ENCODE results near the gene BCAS3.

Gene BCAS3

GRCh38 chr17:60896996-60897395 is 219.3 kb downstream of the BCAS3 start:
- TF ChIP-seq GATA2 (IDR thresholded peaks at IDR 0.05; ENCODE audit: low read depth, low read length) (no peak), GATA3 (IDR thresholded peaks at IDR 0.05; ENCODE audit: low read depth, low read length) (no peak)

DNA sequence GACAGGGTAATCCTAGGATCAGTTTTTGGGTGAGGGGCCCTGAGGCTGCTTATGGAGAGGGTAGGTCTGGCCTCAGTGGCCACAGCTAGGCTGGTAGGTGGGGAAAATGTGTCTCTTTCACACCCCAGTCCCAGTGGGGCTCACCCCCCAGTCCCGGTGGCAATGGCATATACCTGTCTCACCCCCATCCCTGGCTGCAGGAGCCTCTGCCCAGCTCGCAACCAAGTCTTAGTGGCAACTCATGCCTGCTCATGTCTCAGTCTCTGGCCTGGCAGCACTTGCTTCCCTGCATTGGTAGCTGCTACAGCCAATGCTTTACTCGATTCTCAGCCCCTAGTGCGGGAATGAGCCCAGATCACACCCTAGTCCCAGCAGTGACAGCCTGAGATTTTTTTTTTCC is 221.5 kb downstream of the BCAS3 start:
- TF ChIP-seq GATA3 (IDR thresholded peaks at IDR 0.05; ENCODE audit: low read depth, low read length) (no peak), GATA2 (IDR thresholded peaks at IDR 0.05; ENCODE audit: low read depth, low read length) (no peak)

DNA sequence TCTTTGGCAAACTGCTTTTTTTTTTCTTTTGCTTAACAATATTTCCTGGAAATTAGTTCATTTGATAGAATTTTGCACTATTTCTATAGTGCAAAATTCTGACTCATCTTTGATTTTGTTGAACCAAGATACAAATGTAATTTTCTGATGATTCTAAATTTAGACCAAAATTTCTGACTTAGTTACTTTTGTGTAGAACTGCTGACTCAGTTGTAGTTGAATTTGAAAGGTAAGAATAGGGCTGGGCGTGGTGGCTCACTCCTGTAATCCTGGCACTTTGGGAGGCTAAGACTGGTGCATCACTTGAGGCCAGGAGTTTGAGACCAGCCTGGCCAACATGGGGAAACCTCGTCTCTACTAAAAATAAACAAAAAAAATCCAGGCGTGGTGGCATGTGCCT is 223.0 kb downstream of the BCAS3 start:
- TF ChIP-seq GATA3 (IDR thresholded peaks at IDR 0.05; ENCODE audit: low read depth, low read length) (no peak), GATA2 (IDR thresholded peaks at IDR 0.05; ENCODE audit: low read depth, low read length) (no peak)

GRCh38 chr17:60901242-60901641 is 223.6 kb downstream of the BCAS3 start:
- TF ChIP-seq GATA2 (IDR thresholded peaks at IDR 0.05; ENCODE audit: low read depth, low read length) (no peak), GATA3 (IDR thresholded peaks at IDR 0.05; ENCODE audit: low read depth, low read length) (no peak)

- TF ChIP-seq GATA2 (IDR thresholded peaks at IDR 0.05; ENCODE audit: low read depth, low read length) (no peak), GATA3 (IDR thresholded peaks at IDR 0.05; ENCODE audit: low read depth, low read length) (no peak)
These were observed 224.2 kb downstream of the BCAS3 start for GRCh38 chr17:60901806-60902205.

DNA sequence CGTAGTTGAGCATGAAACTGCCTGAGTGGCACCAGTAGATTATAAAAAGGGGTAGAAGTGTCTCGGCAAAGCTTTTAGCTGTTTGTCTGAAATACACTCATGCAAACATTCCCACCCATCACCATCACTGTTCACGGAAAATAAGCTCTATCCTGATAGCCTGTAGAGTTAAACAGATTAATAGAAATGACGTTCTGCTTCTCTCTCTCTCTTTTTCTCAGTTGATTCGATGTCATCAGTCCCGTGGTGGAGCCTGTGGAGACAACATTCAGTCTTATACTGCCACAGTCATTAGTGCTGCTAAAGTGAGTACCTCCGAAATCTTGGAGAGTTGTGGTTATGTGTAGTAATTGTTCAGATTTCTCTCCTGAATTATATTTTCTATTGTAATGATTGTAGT is 224.7 kb downstream of the BCAS3 start:
- no peak for TF ChIP-seq GATA3 (IDR thresholded peaks at IDR 0.05; ENCODE audit: low read depth, low read length)
- TF ChIP-seq GATA2 (IDR thresholded peaks at IDR 0.05; ENCODE audit: low read depth, low read length), result no peak

GRCh38 chr17:60904582-60904981 is 226.9 kb downstream of the BCAS3 start:
- TF ChIP-seq GATA3 (IDR thresholded peaks at IDR 0.05; ENCODE audit: low read depth, low read length), result no peak
- no peak for TF ChIP-seq GATA2 (IDR thresholded peaks at IDR 0.05; ENCODE audit: low read depth, low read length)

DNA sequence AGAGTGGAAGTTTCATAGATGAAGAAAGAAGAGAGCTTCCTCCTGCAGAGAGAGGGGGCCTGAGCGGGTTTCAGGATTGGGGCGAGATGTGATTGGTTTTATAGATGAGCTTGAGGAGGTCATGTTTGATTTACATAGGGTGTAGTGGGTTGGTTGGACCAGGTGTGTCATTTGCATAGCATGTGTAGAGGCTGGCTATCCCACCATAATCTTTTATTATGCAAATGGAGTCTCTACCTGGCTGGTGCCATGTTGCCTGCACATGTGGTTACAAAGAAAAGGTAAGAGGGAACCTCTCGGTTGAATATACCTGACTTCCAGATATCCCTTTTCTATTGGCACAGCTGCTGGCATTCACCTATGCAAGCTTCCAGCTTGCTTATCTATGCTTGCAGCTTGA is 228.1 kb downstream of the BCAS3 start:
- TF ChIP-seq GATA3 (IDR thresholded peaks at IDR 0.05; ENCODE audit: low read depth, low read length), result no peak
- TF ChIP-seq GATA2 (IDR thresholded peaks at IDR 0.05; ENCODE audit: low read depth, low read length), result no peak

DNA sequence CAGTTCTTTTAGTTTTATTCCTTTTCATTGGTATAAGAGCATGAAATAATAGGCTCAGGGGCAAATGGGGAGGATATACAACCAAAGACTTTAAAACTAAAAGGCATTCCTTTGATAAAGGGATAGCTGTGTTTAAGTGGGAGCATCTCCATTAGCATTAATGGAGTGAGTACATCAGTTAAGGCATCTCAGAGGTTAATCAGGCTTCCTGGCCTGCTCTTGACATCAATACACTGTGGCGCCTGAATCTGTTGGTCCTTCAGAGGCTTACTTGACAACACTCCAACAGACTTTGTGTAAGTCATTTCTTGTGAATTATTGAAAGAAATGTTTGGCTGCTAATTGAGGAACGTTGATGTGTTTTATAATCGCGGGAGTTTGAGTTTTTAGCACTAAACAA is 230.7 kb downstream of the BCAS3 start:
- no peak for TF ChIP-seq GATA3 (IDR thresholded peaks at IDR 0.05; ENCODE audit: low read depth, low read length)
- TF ChIP-seq GATA2 (IDR thresholded peaks at IDR 0.05; ENCODE audit: low read depth, low read length), result no peak

- TF ChIP-seq GATA2 (IDR thresholded peaks at IDR 0.05; ENCODE audit: low read depth, low read length), result no peak
- no peak for TF ChIP-seq GATA3 (IDR thresholded peaks at IDR 0.05; ENCODE audit: low read depth, low read length)
These were observed 231.8 kb downstream of the BCAS3 start for GRCh38 chr17:60909405-60909804.

GRCh38 chr17:60910415-60910814 is 232.8 kb downstream of the BCAS3 start:
- TF ChIP-seq GATA3 (IDR thresholded peaks at IDR 0.05; ENCODE audit: low read depth, low read length) (no peak), GATA2 (IDR thresholded peaks at IDR 0.05; ENCODE audit: low read depth, low read length) (no peak)

DNA sequence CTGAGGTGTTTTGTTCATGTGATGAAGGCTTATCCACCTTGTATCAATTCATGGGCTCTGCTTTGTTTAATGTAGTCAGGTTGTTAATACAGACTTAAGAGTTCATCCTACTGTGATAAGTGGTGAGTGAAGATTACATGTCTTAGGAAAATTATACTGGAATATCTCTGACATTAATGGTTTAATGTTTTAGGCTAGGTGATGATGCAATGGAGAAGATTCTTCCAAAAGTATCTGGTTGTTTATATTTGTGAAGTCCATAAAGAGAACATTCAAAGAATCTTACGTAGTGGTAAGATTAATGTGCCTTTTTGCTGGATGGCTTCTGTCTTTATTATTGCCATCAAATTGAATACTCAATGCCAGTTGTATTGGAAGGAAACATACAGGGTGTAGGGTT is 236.4 kb downstream of the BCAS3 start:
- TF ChIP-seq GATA2 (IDR thresholded peaks at IDR 0.05; ENCODE audit: low read depth, low read length) (no peak), GATA3 (IDR thresholded peaks at IDR 0.05; ENCODE audit: low read depth, low read length) (no peak)

DNA sequence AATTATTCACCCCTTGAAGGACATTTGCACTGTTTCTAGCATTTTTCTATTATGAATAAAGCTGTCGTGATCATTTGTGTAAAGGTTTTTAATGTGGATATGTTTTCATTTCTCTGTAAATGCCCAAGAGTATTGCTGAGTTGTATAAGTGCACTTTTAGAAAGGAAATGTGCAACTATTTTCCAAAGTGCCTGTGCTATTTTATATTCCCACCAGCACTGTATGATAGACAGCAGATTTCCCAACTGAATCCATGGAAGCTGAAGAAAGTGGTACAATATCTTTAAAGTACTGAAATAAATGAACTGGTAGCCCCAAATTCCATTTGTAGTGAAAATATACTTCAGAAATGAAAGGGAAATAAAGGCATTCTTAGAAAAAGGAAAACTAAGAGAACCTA is 238.4 kb downstream of the BCAS3 start:
- TF ChIP-seq GATA2 (IDR thresholded peaks at IDR 0.05; ENCODE audit: low read depth, low read length) (no peak), GATA3 (IDR thresholded peaks at IDR 0.05; ENCODE audit: low read depth, low read length) (no peak)

GRCh38 chr17:60920107-60920506 is 242.5 kb downstream of the BCAS3 start:
- TF ChIP-seq GATA2 (IDR thresholded peaks at IDR 0.05; ENCODE audit: low read depth, low read length) (no peak), GATA3 (IDR thresholded peaks at IDR 0.05; ENCODE audit: low read depth, low read length) (no peak)

- no peak for TF ChIP-seq GATA3 (IDR thresholded peaks at IDR 0.05; ENCODE audit: low read depth, low read length)
- TF ChIP-seq GATA2 (IDR thresholded peaks at IDR 0.05; ENCODE audit: low read depth, low read length), result no peak
These were observed 245.3 kb downstream of the BCAS3 start for GRCh38 chr17:60923000-60923399.

- no peak for TF ChIP-seq GATA2 (IDR thresholded peaks at IDR 0.05; ENCODE audit: low read depth, low read length)
- TF ChIP-seq GATA3 (IDR thresholded peaks at IDR 0.05; ENCODE audit: low read depth, low read length), result no peak
These were observed 249.0 kb downstream of the BCAS3 start for GRCh38 chr17:60926466-60927183.

Data from SH-SY5Y (cell line).